ENCODE measurements around the gene TMPRSS13.

- no peak for TF ChIP-seq CTCF (IDR thresholded peaks at IDR 0.05)
- no peak for TF ChIP-seq POLR2A (IDR thresholded peaks at IDR 0.05)
These were observed 61.1 kb downstream of the TMPRSS13 start for GRCh38 chr11:117868088-117868487.

Measured in esophagus squamous epithelium (tissue), 4 donors.